Suprapubic skin (tissue), 4 donors: ENCODE data around the gene TMEM236. TPM values are rescaled to one million over a fixed set of nuclear protein-coding genes. Genes with fewer than 3 reads are reported as not detected.
"Not testable (repeated sequence)": the region's sequence is repeated elsewhere in the genome, so short reads cannot be mapped to it uniquely, and the experiment has no call there.

Experiments used
- DNase-seq, 2 donors: peaks; one replicate each; pipeline ENCODE4 v3.0.0-alpha.2; 2019; ENCODE audit warnings: low spot score in 2 of 2
- H3K27ac ChIP-seq: fragments of 200-600 bp; sonication (generic); one replicate; pipeline ENCODE4 v1.5.1; 2019
- H3K27me3 ChIP-seq: fragments of 200-600 bp; sonication (generic); one replicate; pipeline ENCODE4 v1.5.1; 2019
- H3K36me3 ChIP-seq: fragments of 200-600 bp; sonication (generic); one replicate; pipeline ENCODE4 v1.5.1; 2019
- H3K4me1 ChIP-seq: fragments of 200-600 bp; sonication (generic); one replicate; pipeline ENCODE4 v1.5.1; 2019
- H3K4me3 ChIP-seq: fragments of 200-600 bp; sonication (generic); one replicate; pipeline ENCODE4 v1.5.1; 2019; ENCODE audit warnings: mild to moderate bottlenecking
- H3K9me3 ChIP-seq: fragments of 200-600 bp; sonication (generic); one replicate; pipeline ENCODE4 v1.5.1; 2019
- EP300 ChIP-seq: sonication (generic); formaldehyde crosslinking; IDR thresholded peaks from one replicate; pipeline ENCODE4 v1.6.1; 2017; ENCODE audit warnings: antibody characterized with exemption
- POLR2A ChIP-seq, 2 donors: fragments of 450-650 bp; IDR thresholded peaks; one replicate each; pipeline ENCODE4 v1.6.1; 2017; ENCODE audit warnings: antibody characterized with exemption in 2 of 2, mild to moderate bottlenecking in 2 of 2, moderate library complexity in 2 of 2
- POLR2AphosphoS5 ChIP-seq, 3 donors: sonication (generic); formaldehyde crosslinking; IDR thresholded peaks; one replicate each; pipeline ENCODE4 v1.6.1; 2017; ENCODE audit warnings: antibody characterized with exemption in 3 of 3
- WGBS: methylation state at CpG from one replicate; pipeline ENCODE4 v1.1.5; 2018; 5-methylcytosine and 5-hydroxymethylcytosine counted together
- total RNA-seq, 4 donors: library from RNA; depleted of rRNA; stranded (reverse); fragments of >200 nt; gene quantifications; one replicate each; pipeline ENCODE4 v1.1.0, GENCODE V29; 2016
- TF ChIP-seq, protein P1 (sequence below), 2 donors: fragments of 200-600 bp in 1 of 2; fragments of 450-650 bp in 1 of 2; sonication (generic) in 1 of 2; IDR thresholded peaks; one replicate each; pipeline ENCODE4 v1.5.1; 2016 to 2019; ENCODE audit warnings: antibody characterized with exemption in 2 of 2, mild to moderate bottlenecking in 1 of 2, moderate library complexity in 1 of 2

Gene TMEM236
- total RNA-seq, 4 donors from 2014 or later = 0.11 to 0.39 (median 0.13) TPM; not detected in 1

DNA sequence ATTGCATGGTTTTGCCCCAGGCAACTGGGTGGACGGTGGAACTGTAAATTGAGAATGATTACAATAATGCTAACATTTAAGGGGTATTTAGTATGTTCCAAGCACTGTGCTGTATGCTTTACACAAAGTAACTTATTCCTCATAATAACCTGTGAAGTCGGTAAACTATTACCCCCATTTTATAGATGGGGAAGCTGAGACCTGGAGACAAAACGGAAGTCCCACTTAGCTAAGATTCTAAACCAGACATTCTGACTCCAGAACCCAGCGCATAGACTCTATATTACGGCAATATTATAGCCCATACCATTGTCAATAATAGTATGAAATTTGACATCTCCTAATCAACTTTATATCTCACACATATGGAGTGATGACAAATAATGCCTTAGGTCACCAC, 39.9 kb upstream of the TMEM236 start:
- H3K27ac ChIP-seq = no peak overlapping the region
- H3K27me3 ChIP-seq = no peaks in the 10 kb centered on the region
- H3K9me3 ChIP-seq = no peaks in the 10 kb centered on the region
- no peak for TF ChIP-seq EP300
- TF ChIP-seq POLR2AphosphoS5 (IDR thresholded peaks at IDR 0.05) = no peak
- peaks cover 81% of the 10 kb centered on the region for H3K36me3 ChIP-seq
- DNase-seq = no peak
- no peak overlapping the region for H3K4me3 ChIP-seq
- H3K4me1 ChIP-seq = no peaks in the 10 kb centered on the region
- 94% methylated on average over 5 of the region's 5 CpGs for WGBS

DNA sequence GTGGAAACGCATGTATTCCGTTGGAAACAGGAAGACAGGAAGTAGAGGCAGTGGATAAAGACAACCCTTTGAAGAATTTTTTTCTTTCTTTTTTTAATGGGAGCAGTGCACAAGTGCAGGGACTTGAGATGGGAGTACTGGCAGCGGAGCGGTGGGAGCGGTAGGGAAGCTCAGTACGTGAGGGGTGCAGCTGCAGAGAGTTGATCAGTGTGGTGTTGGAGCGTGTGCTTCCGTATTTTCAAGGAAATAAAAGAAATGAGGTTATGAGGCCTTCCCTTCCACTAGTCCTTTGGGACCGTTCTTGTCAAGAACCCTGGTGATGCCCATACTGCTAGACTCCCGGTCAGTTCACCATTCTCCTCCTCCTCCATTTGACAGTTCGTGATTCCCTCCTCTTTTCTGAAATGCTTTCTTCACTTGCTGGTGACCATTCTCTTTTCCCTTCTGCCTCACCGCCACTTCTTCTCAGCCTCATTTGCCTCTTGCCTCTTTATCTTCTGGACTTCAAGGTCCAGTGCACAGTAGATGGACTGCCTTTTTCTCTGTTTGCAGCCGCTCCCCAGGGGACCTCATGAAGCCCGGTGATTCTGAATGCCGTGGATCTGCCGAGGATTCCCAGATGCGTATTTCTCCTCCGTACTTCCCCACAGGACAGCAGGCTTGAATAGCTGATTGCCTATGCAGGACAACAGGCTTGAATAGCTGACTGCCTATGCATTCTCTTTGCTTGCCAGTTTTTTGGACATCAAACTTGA, 39.1 kb upstream of the TMEM236 start:
- Histone ChIP-seq H3K4me1 (no peaks in the 10 kb centered on the region), H3K27me3 (no peaks in the 10 kb centered on the region), H3K36me3 (peaks cover 85% of the 10 kb centered on the region), H3K27ac (no peak overlapping the region), H3K4me3 (no peak overlapping the region), H3K9me3 (no peaks in the 10 kb centered on the region)
- WGBS = 80% methylated on average over 18 of the region's 18 CpGs
- TF ChIP-seq POLR2AphosphoS5 (IDR thresholded peaks at IDR 0.05) = no peak
- TF ChIP-seq POLR2A (IDR thresholded peaks at IDR 0.05) = no peak
- TF ChIP-seq EP300 = no peak
- TF ChIP-seq, protein P1, sequence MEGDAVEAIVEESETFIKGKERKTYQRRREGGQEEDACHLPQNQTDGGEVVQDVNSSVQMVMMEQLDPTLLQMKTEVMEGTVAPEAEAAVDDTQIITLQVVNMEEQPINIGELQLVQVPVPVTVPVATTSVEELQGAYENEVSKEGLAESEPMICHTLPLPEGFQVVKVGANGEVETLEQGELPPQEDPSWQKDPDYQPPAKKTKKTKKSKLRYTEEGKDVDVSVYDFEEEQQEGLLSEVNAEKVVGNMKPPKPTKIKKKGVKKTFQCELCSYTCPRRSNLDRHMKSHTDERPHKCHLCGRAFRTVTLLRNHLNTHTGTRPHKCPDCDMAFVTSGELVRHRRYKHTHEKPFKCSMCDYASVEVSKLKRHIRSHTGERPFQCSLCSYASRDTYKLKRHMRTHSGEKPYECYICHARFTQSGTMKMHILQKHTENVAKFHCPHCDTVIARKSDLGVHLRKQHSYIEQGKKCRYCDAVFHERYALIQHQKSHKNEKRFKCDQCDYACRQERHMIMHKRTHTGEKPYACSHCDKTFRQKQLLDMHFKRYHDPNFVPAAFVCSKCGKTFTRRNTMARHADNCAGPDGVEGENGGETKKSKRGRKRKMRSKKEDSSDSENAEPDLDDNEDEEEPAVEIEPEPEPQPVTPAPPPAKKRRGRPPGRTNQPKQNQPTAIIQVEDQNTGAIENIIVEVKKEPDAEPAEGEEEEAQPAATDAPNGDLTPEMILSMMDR (IDR thresholded peaks at IDR 0.05) = no peak
- no peak for DNase-seq

DNA sequence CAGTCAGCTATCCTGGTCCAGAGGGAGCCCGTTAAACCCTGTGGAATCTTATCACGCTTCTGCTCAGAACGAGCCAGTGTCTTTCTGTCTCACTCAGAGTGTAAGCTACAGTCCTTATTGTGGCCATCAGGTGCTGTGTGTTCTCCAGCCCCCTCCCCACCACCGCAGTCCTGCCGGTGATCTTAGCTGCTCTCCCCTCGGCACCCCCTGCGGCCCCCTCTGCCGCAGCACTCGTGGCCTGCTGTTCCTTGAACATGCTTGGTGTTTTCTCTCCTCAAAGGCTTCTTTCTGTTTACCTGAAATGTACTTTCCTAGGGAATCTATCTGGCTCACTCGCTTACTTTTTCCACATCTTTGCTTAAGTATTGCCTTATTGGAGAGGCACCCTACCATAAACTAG, 38.2 kb upstream of the TMEM236 start:
- TF ChIP-seq POLR2AphosphoS5 (IDR thresholded peaks at IDR 0.05) = no peak
- TF ChIP-seq, protein P1 (IDR thresholded peaks at IDR 0.05) = no peak
- TF ChIP-seq POLR2A (IDR thresholded peaks at IDR 0.05) = no peak
- TF ChIP-seq EP300 = no peak
- no peaks in the 10 kb centered on the region for H3K9me3 ChIP-seq
- H3K27me3 ChIP-seq = no peaks in the 10 kb centered on the region
- H3K4me1 ChIP-seq = no peaks in the 10 kb centered on the region
- H3K36me3 ChIP-seq = peaks cover 77% of the 10 kb centered on the region
- no peak overlapping the region for H3K4me3 ChIP-seq
- H3K27ac ChIP-seq = no peak overlapping the region
- no peak for DNase-seq
- WGBS = 94% methylated on average over 10 of the region's 10 CpGs

- peaks cover 58% of the 10 kb centered on the region for H3K36me3 ChIP-seq
- no peak for DNase-seq
- 94% methylated on average over 4 of the region's 4 CpGs for WGBS
- H3K4me1 ChIP-seq = no peaks in the 10 kb centered on the region
- H3K27ac ChIP-seq = no peak overlapping the region
- H3K9me3 ChIP-seq = no peaks in the 10 kb centered on the region
- H3K4me3 ChIP-seq = no peak overlapping the region
- H3K27me3 ChIP-seq = no peaks in the 10 kb centered on the region
- no peak for TF ChIP-seq POLR2A (IDR thresholded peaks at IDR 0.05)
- no peak for TF ChIP-seq POLR2AphosphoS5 (IDR thresholded peaks at IDR 0.05)
- TF ChIP-seq, protein P1 (IDR thresholded peaks at IDR 0.05) = no peak
- TF ChIP-seq EP300 = no peak
Observed at GRCh38 chr10:17716161-17716560, 35.8 kb upstream of the TMEM236 start.

GRCh38 chr10:17722317-17723014, 29.5 kb upstream of the TMEM236 start:
- 94% methylated on average over 18 of the region's 25 CpGs for WGBS
- not testable (repeated sequence) for DNase-seq, H3K4me3 ChIP-seq, H3K9me3 ChIP-seq, H3K4me1 ChIP-seq, H3K27ac ChIP-seq, H3K27me3 ChIP-seq
- H3K36me3 ChIP-seq = peaks cover 16% of the 10 kb centered on the region

DNA sequence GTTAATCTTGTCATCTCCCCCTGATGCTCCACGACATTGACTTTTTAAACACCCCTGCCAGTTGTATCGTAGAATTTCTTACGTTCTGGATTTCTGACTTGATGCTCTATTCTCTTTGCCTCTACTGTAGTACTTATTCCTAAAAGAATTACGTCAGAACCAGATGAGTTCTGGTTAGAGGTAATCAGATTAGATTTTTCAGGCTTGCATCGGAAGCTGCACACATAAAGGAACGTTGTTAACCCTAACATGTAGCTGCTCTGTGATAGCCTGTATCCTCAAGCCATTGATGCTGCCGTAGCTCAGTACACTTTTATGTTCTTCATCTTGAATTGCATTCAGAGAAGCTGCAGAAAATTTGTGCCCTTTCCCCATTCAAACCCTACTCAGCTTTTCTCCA, 26.3 kb upstream of the TMEM236 start:
- H3K36me3 ChIP-seq = peaks cover 13% of the 10 kb centered on the region
- no peak overlapping the region for H3K27ac ChIP-seq
- no peak overlapping the region for H3K4me3 ChIP-seq
- no peaks in the 10 kb centered on the region for H3K4me1 ChIP-seq
- no peaks in the 10 kb centered on the region for H3K27me3 ChIP-seq
- H3K9me3 ChIP-seq = no peaks in the 10 kb centered on the region
- TF ChIP-seq POLR2A (IDR thresholded peaks at IDR 0.05) (no peak), EP300 (no peak), POLR2AphosphoS5 (IDR thresholded peaks at IDR 0.05) (no peak)
- TF ChIP-seq, protein P1 (IDR thresholded peaks at IDR 0.05) = no peak
- 86% methylated on average over 7 of the region's 7 CpGs for WGBS
- DNase-seq = no peak
